D721Med (cell line): ENCODE measurements around the gene COL25A1.

ENCODE experiments used
- DNase-seq: peaks from one replicate; pipeline ENCODE4 v3.0.0; 2011; ENCODE audit warnings: low spot score; ENCODE audit not compliant: insufficient read length
- FAIRE-seq: peaks from 2 replicates; lab custom pipeline; 2011; peaks lifted over from hg19 to GRCh38; lab: Jason Lieb, UNC
- CTCF ChIP-seq: IDR thresholded peaks from 2 replicates; pipeline ENCODE4 v1.5.1; 2012; ENCODE audit warnings: mild to moderate bottlenecking, control low read depth; ENCODE audit not compliant: insufficient read depth; ENCODE audit errors: missing control alignments

COL25A1 gene

GRCh38 chr4:109052821-109053220 is 249.6 kb downstream of the COL25A1 start:
- FAIRE-seq: no peak
- no peak for TF ChIP-seq CTCF
- DNase-seq: no peak

- no peak for TF ChIP-seq CTCF
- DNase-seq: no peak
- no peak for FAIRE-seq
Observed at GRCh38 chr4:109051054-109051453, 251.4 kb downstream of the COL25A1 start.

- TF ChIP-seq CTCF: no peak
- no peak for FAIRE-seq
- no peak for DNase-seq
Observed at GRCh38 chr4:109049926-109050325, 252.5 kb downstream of the COL25A1 start.

GRCh38 chr4:109046471-109047201 is 255.8 kb downstream of the COL25A1 start:
- DNase-seq (no peak), FAIRE-seq (no peak)
- TF ChIP-seq CTCF: no peak

- FAIRE-seq: no peak
- DNase-seq: no peak
- TF ChIP-seq CTCF: no peak
Observed at GRCh38 chr4:109044431-109044830, 258.0 kb downstream of the COL25A1 start.

- no peak for FAIRE-seq
- no peak for DNase-seq
- TF ChIP-seq CTCF: no peak
Observed at GRCh38 chr4:109043286-109043685, 259.2 kb downstream of the COL25A1 start.
